CD4-positive, alpha-beta T cell treated with Interleukin-17A for 1 hour (primary cell): ENCODE measurements around the gene ZFYVE16.
"Not testable (repeated sequence)": the region's sequence is repeated elsewhere in the genome, so short reads cannot be mapped to it uniquely, and the experiment has no call there.

Experiments used
- DNase-seq: peaks from one replicate; pipeline ENCODE4 v3.0.0-alpha.2; 2020

ZFYVE16 gene

DNA sequence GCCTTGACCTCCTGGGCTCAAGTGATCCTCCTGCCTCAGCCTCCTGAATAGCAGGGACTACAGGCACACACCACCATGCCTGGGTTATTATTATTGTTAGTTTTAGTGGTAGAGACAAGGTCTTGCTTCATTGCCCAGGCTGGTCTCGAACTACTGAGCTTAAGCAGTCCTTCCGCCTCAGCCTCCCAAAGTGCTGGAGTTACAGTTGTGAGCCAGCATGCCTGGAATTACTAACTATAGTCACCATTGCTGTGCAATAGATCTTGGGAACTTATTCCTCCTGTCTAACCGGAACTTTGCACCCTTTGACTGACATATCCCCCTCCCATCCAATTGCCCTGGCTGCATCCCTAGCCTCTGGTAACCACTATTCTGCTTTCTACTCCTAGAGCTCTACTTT lies 83.4 kb downstream of the ZFYVE16 start:
- DNase-seq, result no peak

DNA sequence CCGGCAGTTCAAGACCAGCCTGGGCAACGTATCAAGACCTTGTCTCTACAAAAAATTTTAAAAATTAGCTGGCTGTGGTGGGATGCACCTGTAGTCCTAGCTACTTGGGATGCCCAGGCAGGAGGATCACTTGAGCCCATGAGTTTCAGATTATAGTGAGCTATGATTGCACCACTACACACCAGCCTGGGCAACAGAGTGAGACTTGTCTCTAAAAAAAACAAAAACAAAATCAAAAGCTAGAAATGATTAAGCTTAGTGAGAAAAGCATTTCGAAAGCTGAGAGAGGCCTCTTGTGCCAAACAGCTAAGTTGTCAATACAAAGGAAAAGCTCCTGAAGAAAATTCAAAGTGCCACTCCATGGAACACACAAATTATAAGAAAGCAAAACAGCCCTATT lies 84.9 kb downstream of the ZFYVE16 start:
- no peak for DNase-seq

DNA sequence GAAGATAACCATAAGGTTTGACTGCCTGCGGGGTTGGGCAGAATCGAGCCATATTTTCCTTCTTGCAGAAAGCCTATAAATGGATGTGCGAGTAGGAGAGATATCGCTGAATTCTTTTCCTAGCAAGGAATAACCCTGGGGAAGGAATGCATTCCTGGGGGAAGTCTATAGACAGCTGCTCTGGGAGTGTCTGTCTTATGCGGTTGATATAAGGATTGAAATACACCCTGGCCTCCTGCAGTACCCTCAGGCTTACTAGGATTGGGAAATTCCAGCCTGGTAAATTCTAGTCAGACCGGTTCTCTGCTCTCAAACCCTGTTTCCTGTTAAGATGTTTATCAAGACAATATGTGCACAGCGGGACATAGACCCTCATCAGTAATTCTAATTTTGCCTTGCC lies 85.6 kb downstream of the ZFYVE16 start:
- not testable (repeated sequence) for DNase-seq

DNA sequence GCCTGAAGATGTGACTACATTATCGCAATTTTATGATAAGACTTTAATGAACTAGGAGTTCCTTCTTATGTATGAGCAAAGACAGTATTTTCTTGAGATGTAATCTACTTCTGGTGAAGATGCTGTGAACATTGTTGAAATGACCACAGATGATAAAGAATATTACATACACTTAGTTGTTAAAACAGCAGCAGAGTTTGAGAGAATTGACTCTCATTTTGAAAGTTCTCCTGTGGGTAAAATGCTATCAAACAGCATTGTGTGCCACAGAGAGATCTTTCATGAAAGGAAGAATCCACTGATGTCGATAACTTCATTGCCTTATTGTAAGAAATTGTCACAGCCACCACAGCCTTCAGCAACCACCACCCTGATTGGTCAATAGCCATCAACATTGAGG lies 88.0 kb downstream of the ZFYVE16 start:
- no peak for DNase-seq

DNA sequence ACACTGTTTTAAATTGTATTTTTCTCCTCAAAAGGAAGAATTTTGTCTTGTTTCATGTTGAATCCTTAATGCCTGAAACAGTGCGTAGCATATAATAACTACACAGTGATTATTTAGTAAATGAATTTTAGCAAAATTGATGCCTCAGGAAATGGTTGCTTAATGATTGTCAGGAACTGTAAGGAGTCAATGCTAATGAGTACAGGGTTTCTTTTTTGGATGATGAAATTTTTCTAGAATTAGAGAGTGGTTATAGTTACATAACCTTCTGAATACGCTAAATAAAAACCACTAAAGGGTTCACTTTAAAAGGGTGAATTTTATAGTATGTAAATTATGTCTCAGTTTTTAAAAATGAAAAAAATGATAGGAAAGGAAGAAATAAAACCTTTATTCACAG lies 94.9 kb downstream of the ZFYVE16 start:
- DNase-seq, result no peak

DNA sequence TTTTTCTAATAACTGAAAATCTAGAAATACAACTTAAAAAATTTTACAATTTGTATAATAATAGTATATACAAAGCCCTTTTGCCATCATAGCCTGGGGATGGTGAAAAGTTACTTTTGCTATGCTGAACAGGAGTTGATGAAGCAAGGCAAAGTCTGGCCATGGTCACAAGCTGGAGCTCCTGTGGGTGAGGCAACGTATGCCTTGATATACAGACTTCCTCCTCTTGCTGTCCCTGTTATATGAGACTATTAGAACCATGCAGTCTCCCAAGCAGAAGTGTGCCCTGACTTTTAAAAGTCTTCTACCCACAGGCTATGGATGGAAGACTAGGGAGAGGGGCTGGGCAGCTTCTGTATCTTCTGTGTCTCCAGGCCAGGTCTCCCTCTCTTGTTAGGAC lies 95.8 kb downstream of the ZFYVE16 start:
- no peak for DNase-seq

DNA sequence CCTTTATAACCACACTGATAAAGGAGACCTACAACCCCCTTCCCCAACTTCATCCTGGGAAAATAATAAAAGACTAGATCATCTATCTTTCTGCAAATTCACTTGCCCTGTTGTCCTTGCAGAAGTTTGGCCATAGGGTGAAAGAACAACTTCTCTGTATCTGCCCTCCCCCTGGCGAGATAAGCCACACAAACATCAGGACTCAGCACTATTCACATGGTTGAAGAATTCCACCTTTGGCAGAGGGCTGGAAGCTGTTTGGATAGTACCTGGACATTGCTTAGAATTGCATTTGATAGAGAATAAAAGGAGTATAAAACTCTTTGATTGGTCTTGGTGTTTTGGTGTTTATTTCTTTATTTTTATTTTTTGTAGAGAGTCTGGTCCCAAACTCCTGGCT lies 97.0 kb downstream of the ZFYVE16 start:
- no peak for DNase-seq

DNA sequence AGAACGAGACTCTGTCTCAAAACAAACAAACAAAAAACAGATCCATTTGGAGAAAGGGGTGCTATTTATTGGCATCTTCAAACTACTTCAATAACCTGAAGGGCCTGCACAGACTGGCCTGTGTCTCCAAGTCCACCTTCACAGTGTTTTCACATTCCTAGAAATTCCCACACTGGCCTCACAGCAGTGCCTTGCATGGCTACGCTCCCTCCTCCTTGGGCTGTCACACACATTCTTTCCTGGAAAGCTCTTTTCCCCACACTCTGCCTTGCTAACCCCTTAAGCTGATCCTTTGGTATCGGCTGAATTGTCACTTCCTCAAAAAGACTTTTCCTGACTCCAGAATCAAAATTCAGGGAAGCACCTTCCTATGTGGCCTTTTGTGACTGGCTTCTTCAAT lies 99.8 kb downstream of the ZFYVE16 start:
- no peak for DNase-seq

DNA sequence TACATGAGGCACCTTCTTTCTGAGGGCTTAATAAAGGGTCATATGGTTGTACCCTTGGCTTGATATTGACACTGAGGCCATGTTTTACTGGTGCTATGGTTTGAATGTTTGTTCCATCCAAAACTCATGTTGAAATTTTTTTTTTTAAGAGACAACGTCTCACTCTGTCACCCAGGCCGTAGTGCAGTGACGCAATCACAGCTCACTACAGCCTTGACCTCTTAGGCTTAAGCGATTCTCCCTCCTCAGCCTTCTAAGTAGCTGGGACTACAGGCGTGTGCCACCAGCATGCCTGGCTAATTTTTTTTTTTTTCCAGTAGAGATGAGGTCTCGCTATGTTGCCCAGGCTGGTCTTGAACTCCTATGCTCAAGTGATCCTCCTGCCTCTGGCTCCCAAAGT lies 101.0 kb downstream of the ZFYVE16 start:
- DNase-seq, result no peak

DNA sequence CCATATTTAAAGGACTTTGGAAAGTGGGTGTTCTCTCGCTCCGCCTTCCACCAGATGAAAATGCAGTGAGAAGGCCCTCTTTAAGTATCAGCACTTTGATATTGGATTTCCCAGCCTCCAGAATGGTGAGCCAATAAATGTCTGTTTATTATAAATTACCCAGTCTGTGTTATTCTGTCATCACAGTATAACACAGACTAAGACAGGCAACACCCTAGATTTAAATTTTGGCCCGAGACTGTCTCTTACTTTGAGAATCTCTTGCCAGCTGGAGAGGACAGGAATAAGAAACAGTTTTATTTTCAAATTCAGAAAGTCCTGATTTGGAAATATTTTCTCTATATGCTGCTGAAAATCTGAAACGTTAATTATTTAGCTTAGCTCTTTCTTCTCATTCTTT lies 101.5 kb downstream of the ZFYVE16 start:
- DNase-seq, result no peak

DNA sequence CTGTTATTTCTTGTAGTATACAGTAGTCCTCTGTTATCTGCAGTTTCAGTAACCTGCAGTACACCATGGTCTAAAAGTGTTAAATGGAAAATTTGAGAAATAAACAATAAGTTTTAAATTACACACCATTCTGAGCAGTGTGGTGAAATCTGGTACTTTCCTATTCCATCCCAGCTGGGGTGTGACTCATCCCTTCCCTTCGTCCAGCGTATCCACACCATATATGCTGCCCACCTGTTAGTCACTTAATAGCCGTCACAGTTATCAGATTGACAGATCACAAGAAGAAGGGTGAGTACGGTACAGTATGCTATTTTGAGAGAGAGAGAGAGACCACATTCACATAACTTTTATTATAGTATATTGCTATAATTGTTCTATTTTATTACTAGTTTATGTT lies 109.0 kb downstream of the ZFYVE16 start:
- no peak for DNase-seq
